Pancreas (tissue), 10 donors: ENCODE measurements around the gene NAA25. TPM values are rescaled to one million over a fixed set of nuclear protein-coding genes. Genes with fewer than 3 reads are reported as not detected.

Source experiments
- ATAC-seq, 4 donors: fragments of 200-7000 bp; cut with Tn5 transposase; one replicate each; pipeline versions ENCODE4 v1.8.0 to v1.9.1; 2020; ENCODE audit warnings: mild to moderate bottlenecking in 4 of 4, moderate library complexity in 4 of 4
- DNase-seq, 6 donors: peaks; one replicate each; pipeline ENCODE4 v3.0.0-alpha.2; 2020
- FAIRE-seq: peaks from 2 replicates; lab custom pipeline; 2012; peaks lifted over from hg19 to GRCh38; lab: Jason Lieb, UNC
- H3K27ac ChIP-seq, 4 donors: fragments of 200-600 bp; sonication (generic); 1 replicate in 3 of 4; 2 replicates in 1 of 4; pipeline versions ENCODE4 v1.5.0 to v1.8.0; 2020
- H3K27me3 ChIP-seq, 4 donors: fragments of 200-600 bp; one replicate each; pipeline ENCODE4 v1.8.0; 2021
- H3K36me3 ChIP-seq, 3 donors: fragments of 200-600 bp; sonication (generic) in 1 of 3; one replicate each; pipeline versions ENCODE4 v1.5.0 to v1.8.0; 2020 to 2021
- H3K4me1 ChIP-seq, 3 donors: fragments of 200-600 bp; one replicate each; pipeline ENCODE4 v1.8.0; 2021
- H3K4me3 ChIP-seq, 4 donors: fragments of 200-600 bp; sonication (generic) in 2 of 4; one replicate each; pipeline versions ENCODE4 v1.5.0 to v1.8.0; 2020 to 2021
- H3K9me3 ChIP-seq, 4 donors: fragments of 200-600 bp; one replicate each; pipeline ENCODE4 v1.8.0; 2021
- WGBS, 2 donors: extraction: QIAGEN DNeasy Blood & Tissue Kit; methylation state at CpG; one replicate each; pipeline ENCODE4 v1.1.7; 2013; 5-methylcytosine and 5-hydroxymethylcytosine counted together
- intact Hi-C, 3 donors: fragments of 100-400 bp; cut with DNase I; formaldehyde crosslinking; loops; one replicate each; pipeline versions ENCODE4 v1.11.1 to v1.14.2; 2022
- polyA plus RNA-seq, 2 donors: library from polyadenylated mRNA; stranded (reverse); fragments of 200-250 nt; gene quantifications; one replicate each; pipeline ENCODE4 v1.2.3, GENCODE V29; 2013
- total RNA-seq, 6 donors: library from RNA; stranded (reverse); fragmentation: NEBNext Ultra II Directional in 4 of 6; extraction: Animal tissue kit (Norgen Biotek cat#: 25700) in 4 of 6; gene quantifications; one replicate each; pipeline versions ENCODE4 v1.2.1 to v1.2.4, GENCODE V29; 2021 to 2023
- TF ChIP-seq, protein P1 (sequence below), 4 donors: fragments of 200-600 bp; sonication (generic) in 3 of 4; IDR thresholded peaks; one replicate each; pipeline versions ENCODE4 v1.5.0 to v1.8.0; 2021; ENCODE audit warnings: antibody characterized with exemption in 4 of 4
- donor health status: healthy with polysubstance abuse.
- donor health status: DM: no; HTN: no; CAD: no; lungs with moderate emphysema.
- donor health status: DM: no; HTN: no; CAD: no.
- donor health status: control.
- donor health status: control.
- donor health status: Bipolar disorder and iron deficiency.
- donor health status: DM: yes; HTN: yes; CAD: no.
- donor health status: DM: no; HTN: no; CAD: no.
- donor health status: DM: no; HTN: no; CAD: no.
- donor health status: DM: yes; HTN: yes; CAD: no.

Gene NAA25
- total and polyA plus RNA-seq, 8 donors, result 5.0 to 14.1 (median 12.0) TPM

DNA sequence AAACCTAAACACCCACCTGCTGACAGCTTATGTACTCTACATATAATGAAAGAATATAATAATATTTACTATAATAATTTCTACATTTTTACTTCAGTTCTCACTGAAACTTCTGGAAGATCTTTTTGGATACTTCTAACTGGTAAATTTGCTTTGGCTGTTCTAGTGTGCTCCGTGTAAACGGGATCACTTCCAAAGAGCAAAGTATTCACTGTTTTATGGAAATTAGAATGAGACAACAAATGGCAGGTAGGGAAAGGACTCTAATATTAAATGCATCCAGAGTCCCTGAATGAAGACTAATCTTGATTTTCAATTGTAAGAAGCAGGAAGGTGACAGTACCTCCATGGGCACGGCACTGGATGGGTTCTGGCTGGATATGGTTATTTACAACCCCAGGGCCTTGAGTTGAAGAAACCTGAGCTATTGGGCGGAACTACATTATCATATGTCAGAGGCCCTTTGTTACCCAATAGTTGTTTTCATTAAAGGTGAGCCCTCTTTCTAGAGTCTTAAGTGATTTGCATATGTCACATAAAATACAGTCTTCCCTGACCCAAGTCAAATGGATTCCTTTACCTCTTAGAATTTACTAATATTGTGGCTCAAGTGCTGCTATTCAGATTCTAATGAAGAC is 84.7 kb downstream of the NAA25 start:
- Histone ChIP-seq H3K9me3 (no peaks in the 10 kb centered on the region), H3K4me3 (no peak overlapping the region), H3K36me3 (peaks cover 0 to 17% (median 8%) of the 10 kb centered on the region in 3 donors), H3K4me1 (no peaks in the 10 kb centered on the region), H3K27ac (no peak overlapping the region), H3K27me3 (no peaks in the 10 kb centered on the region)
- DNase-seq, result no peak
- no peak for FAIRE-seq
- ATAC-seq, result peak in 3 of 4 donors; percentile 18 to 54 (median 25)
- 59 to 60% methylated on average over 4 of the region's 4 CpGs for WGBS, 2 donors
- intact Hi-C loops, result no loop called here
- TF ChIP-seq, protein P1, sequence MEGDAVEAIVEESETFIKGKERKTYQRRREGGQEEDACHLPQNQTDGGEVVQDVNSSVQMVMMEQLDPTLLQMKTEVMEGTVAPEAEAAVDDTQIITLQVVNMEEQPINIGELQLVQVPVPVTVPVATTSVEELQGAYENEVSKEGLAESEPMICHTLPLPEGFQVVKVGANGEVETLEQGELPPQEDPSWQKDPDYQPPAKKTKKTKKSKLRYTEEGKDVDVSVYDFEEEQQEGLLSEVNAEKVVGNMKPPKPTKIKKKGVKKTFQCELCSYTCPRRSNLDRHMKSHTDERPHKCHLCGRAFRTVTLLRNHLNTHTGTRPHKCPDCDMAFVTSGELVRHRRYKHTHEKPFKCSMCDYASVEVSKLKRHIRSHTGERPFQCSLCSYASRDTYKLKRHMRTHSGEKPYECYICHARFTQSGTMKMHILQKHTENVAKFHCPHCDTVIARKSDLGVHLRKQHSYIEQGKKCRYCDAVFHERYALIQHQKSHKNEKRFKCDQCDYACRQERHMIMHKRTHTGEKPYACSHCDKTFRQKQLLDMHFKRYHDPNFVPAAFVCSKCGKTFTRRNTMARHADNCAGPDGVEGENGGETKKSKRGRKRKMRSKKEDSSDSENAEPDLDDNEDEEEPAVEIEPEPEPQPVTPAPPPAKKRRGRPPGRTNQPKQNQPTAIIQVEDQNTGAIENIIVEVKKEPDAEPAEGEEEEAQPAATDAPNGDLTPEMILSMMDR (IDR thresholded peaks at IDR 0.05), result no peak

DNA sequence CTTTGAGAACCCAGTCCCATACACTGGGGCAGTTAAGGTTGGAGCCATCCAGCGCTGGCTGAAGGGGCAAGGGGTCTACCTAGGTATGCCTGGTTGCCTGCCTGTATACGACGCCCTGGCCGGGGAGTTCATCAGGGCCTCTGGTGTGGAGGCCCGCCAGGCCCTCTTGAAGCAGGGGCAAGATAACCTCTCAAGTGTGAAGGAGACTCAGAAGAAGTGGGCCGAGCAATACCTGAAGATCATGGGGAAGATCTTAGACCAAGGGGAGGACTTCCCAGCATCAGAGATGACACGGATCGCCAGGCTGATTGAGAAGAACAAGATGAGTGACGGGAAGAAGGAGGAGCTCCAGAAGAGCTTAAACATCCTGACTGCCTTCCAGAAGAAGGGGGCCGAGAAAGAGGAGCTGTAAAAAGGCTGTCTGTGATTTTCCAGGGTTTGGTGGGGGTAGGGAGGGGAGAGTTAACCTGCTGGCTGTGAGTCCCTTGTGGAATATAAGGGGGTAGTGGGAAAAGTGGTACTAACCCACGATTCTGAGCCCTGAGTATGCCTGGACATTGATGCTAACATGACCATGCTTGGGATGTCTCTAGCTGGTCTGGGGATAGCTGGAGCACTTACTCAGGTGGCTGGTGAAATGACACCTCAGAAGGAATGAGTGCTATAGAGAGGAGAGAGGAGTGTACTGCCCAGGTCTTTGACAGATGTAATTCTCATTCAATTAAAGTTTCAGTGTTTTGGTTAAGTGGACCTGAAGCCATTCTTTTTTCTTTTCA is 86.2 kb downstream of the NAA25 start:
- DNase-seq (no peak), FAIRE-seq (no peak), ATAC-seq (no peak)
- 87 to 90% methylated on average over 11 of the region's 11 CpGs for WGBS, 2 donors
- intact Hi-C loops, result no loop called here
- peaks cover 0 to 4% (median 4%) of the 10 kb centered on the region in 3 donors for H3K4me1 ChIP-seq
- TF ChIP-seq, protein P1 (IDR thresholded peaks at IDR 0.05), result no peak
- H3K27ac ChIP-seq, result no peak overlapping the region
- H3K36me3 ChIP-seq, result peaks cover 0 to 14% (median 6%) of the 10 kb centered on the region in 3 donors
- no peaks in the 10 kb centered on the region for H3K9me3 ChIP-seq
- no peak overlapping the region for H3K4me3 ChIP-seq
- H3K27me3 ChIP-seq, result no peaks in the 10 kb centered on the region

GRCh38 chr12:112020947-112021457 is 87.6 kb downstream of the NAA25 start:
- FAIRE-seq (no peak), DNase-seq (no peak), ATAC-seq (no peak)
- intact Hi-C loops, result no loop called here
- WGBS, 2 donors, result 88 to 91% methylated on average over 8 of the region's 8 CpGs
- H3K4me1 ChIP-seq, result peaks cover 0 to 4% (median 4%) of the 10 kb centered on the region in 3 donors
- H3K27ac ChIP-seq, result no peak overlapping the region
- TF ChIP-seq, protein P1 (IDR thresholded peaks at IDR 0.05), result no peak
- H3K36me3 ChIP-seq, result peaks cover 0 to 14% (median 6%) of the 10 kb centered on the region in 3 donors
- no peak overlapping the region for H3K4me3 ChIP-seq
- no peaks in the 10 kb centered on the region for H3K9me3 ChIP-seq
- H3K27me3 ChIP-seq, result no peaks in the 10 kb centered on the region

DNA sequence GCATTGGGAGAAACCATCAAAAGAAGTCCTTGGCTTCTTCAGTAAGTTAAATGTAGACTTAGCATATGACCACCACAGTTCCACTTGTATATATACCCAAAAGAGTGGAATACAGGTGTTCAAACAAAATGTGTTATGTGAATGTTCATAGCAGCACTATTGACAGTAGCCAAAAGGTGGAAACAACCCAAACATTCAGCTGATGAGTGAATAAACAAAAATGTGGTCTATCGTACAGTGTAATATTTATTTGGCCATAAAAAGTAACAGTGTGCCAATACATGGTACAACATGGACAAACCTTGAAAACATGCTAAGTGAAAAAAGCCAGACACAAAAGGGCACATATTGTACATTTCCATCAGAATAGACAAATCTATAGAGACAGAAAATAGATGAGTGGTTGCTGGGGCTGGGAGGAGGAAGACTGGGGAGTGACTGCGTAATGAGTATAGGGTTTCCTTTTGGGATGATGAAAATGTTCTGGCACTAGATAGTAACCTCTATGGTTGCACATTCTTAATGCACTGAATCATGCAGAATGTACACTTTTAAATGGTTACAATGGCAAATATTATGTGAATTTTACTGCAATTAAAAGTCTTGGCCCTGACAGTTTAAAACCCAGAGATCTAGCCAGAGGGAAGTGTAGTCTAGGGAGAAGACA is 89.9 kb downstream of the NAA25 start:
- intact Hi-C loops, result no loop called here
- no peak for ATAC-seq

More for the DNA sequence above, 89.9 kb downstream of the NAA25 start:
- no peak for DNase-seq
- Histone ChIP-seq H3K27me3 (no peaks in the 10 kb centered on the region), H3K4me1 (peaks cover 0 to 11% (median 10%) of the 10 kb centered on the region in 3 donors), H3K36me3 (peaks cover 0 to 14% (median 6%) of the 10 kb centered on the region in 3 donors), H3K27ac (no peak overlapping the region), H3K9me3 (no peaks in the 10 kb centered on the region), H3K4me3 (no peak overlapping the region)
- 57 to 64% methylated on average over 2 of the region's 2 CpGs for WGBS, 2 donors
- TF ChIP-seq, protein P1 (IDR thresholded peaks at IDR 0.05), result no peak
- FAIRE-seq, result no peak
